Umbilical cord (tissue), 2 donors: ENCODE results near the gene ANKRD20A1. TPM values are rescaled to one million over a fixed set of nuclear protein-coding genes. Genes with fewer than 3 reads are reported as not detected.
"Not testable (repeated sequence)": the region's sequence is repeated elsewhere in the genome, so short reads cannot be mapped to it uniquely, and the experiment has no call there.

ENCODE experiments used
- DNase-seq: peaks from one replicate; pipeline ENCODE4 v3.0.0-alpha.2; 2015; ENCODE audit warnings: low spot score
- total RNA-seq: library from RNA; depleted of rRNA; stranded (reverse); fragments of >200 nt; gene quantifications from one replicate; pipeline ENCODE4 v1.2.3, GENCODE V29; 2014; ENCODE audit warnings: low replicate concordance; ENCODE audit not compliant: insufficient read depth

ANKRD20A1 gene
- total RNA-seq, result 0.72 TPM

GRCh38 chr9:67858871-67859270, at the start of gene ANKRD20A1:
TSS of gene ANKRD20A1 (plus strand) at chr9:67858931. CDS start at chr9:67859427, 496 bp downstream.
- DNase-seq, result not testable (repeated sequence)

- not testable (repeated sequence) for DNase-seq
Observed at GRCh38 chr9:67832088-67832487, 26.6 kb upstream of the ANKRD20A1 start.
